CD14-positive monocyte (primary cell): Measurements from ENCODE around the gene COL27A1. TPM values are rescaled to one million over a fixed set of nuclear protein-coding genes. Genes with fewer than 3 reads are reported as not detected.
"Not testable (repeated sequence)": the region's sequence is repeated elsewhere in the genome, so short reads cannot be mapped to it uniquely, and the experiment has no call there.

Experiments
- DNase-seq, 3 donors: peaks; one replicate each; pipeline ENCODE4 v3.0.0-alpha.2; 2011 to 2022
- H2AFZ ChIP-seq: 2 replicates; pipeline ENCODE4 v1.6.0; 2012; ENCODE audit warnings: mild to moderate bottlenecking, low read depth, low read length, inconsistent platforms; ENCODE audit not compliant: insufficient read depth, poor library complexity, severe bottlenecking
- H3K27ac ChIP-seq, 2 donors: 1 replicate in 1 of 2; 2 replicates in 1 of 2; pipeline ENCODE4 v1.5.1; 2012 to 2013; ENCODE audit warnings: low read length in 2 of 2, control low read depth in 1 of 2, inconsistent platforms in 1 of 2, low read depth in 1 of 2, mild to moderate bottlenecking in 1 of 2
- H3K27me3 ChIP-seq, 2 donors: one replicate each; pipeline versions ENCODE4 v1.6.0 to v1.6.1; 2011 to 2013; ENCODE audit warnings: low read length in 2 of 2; ENCODE audit not compliant: control insufficient read depth in 2 of 2, insufficient read depth in 2 of 2
- H3K36me3 ChIP-seq, 2 donors: replicated peaks in 1 of 2; 1 replicate in 1 of 2; 2 replicates in 1 of 2; pipeline versions ENCODE4 v1.5.1 to v1.6.1; 2012 to 2013; ENCODE audit warnings: low read length in 2 of 2, control low read depth in 1 of 2, inconsistent platforms in 1 of 2, mild to moderate bottlenecking in 1 of 2; ENCODE audit not compliant: insufficient read depth in 2 of 2, control insufficient read depth in 1 of 2
- H3K4me1 ChIP-seq, 2 donors: 1 replicate in 1 of 2; 2 replicates in 1 of 2; pipeline versions ENCODE4 v1.5.1 to v1.6.1; 2012 to 2013; ENCODE audit warnings: low read length in 2 of 2, control low read depth in 1 of 2, inconsistent platforms in 1 of 2, mild to moderate bottlenecking in 1 of 2, moderate library complexity in 1 of 2; ENCODE audit not compliant: insufficient read depth in 2 of 2, control insufficient read depth in 1 of 2
- H3K4me2 ChIP-seq: replicated peaks from 2 replicates; pipeline ENCODE3; 2012; ENCODE audit warnings: low read length, moderate library complexity, mild to moderate bottlenecking; ENCODE audit not compliant: poor library complexity, severe bottlenecking; ENCODE audit errors: extremely low read depth
- H3K4me3 ChIP-seq, 3 experiments: fragments of 200-600 bp in 1 of 3; sonication (generic) in 1 of 3; replicated peaks in 1 of 3; 1 replicate in 2 of 3; 2 replicates in 1 of 3; pipeline ENCODE4 v1.5.1; 2011 to 2013; ENCODE audit warnings: low read length in 3 of 3, mild to moderate bottlenecking in 3 of 3, control low read depth in 2 of 3, low read depth in 2 of 3, inconsistent platforms in 1 of 3, moderate library complexity in 1 of 3
- H3K79me2 ChIP-seq: 2 replicates; pipeline ENCODE4 v1.6.0; 2012; ENCODE audit warnings: mild to moderate bottlenecking, control low read depth, inconsistent platforms, low read length, moderate library complexity; ENCODE audit not compliant: insufficient read depth
- H3K9ac ChIP-seq: 2 replicates; pipeline ENCODE4 v1.6.0; 2017; ENCODE audit warnings: low read length, mild to moderate bottlenecking; ENCODE audit not compliant: insufficient read depth, poor library complexity, severe bottlenecking
- H3K9me3 ChIP-seq, 2 donors: replicated peaks in 1 of 2; 1 replicate in 1 of 2; 2 replicates in 1 of 2; pipeline versions ENCODE4 v1.5.1 to v1.6.1; 2012 to 2013; ENCODE audit warnings: low read length in 2 of 2, control low read depth in 1 of 2; ENCODE audit not compliant: control insufficient read depth in 1 of 2, insufficient read depth in 1 of 2
- H4K20me1 ChIP-seq: 2 replicates; pipeline ENCODE4 v1.6.0; 2012; ENCODE audit warnings: mild to moderate bottlenecking, low read length, control low read depth, moderate library complexity; ENCODE audit not compliant: insufficient read depth
- H3K27ac Mint-ChIP-seq, 7 donors: one replicate each; pipeline ENCODE4 v1.8.0; 2020; ENCODE audit warnings: mild to moderate bottlenecking in 7 of 7, mixed read lengths in 7 of 7, moderate library complexity in 6 of 7, inconsistent platforms in 2 of 7
- H3K27me3 Mint-ChIP-seq, 3 donors: one replicate each; pipeline ENCODE4 v1.8.0; 2021 to 2022; ENCODE audit warnings: low read depth in 3 of 3, mild to moderate bottlenecking in 3 of 3, mixed read lengths in 3 of 3, moderate library complexity in 3 of 3, inconsistent platforms in 1 of 3
- H3K36me3 Mint-ChIP-seq, 2 donors: one replicate each; pipeline ENCODE4 v1.8.0; 2020; ENCODE audit warnings: mixed read lengths in 2 of 2, inconsistent platforms in 1 of 2, mild to moderate bottlenecking in 1 of 2
- H3K4me1 Mint-ChIP-seq: one replicate; pipeline ENCODE4 v1.8.0; 2020; ENCODE audit warnings: mild to moderate bottlenecking, mixed read lengths
- H3K4me3 Mint-ChIP-seq, 2 donors: one replicate each; pipeline ENCODE4 v1.8.0; 2020; ENCODE audit warnings: mild to moderate bottlenecking in 2 of 2, mixed read lengths in 2 of 2, moderate library complexity in 1 of 2
- H3K9me3 Mint-ChIP-seq, 7 donors: one replicate each; pipeline ENCODE4 v1.8.0; 2020 to 2022; ENCODE audit warnings: mixed read lengths in 7 of 7, mild to moderate bottlenecking in 6 of 7, moderate library complexity in 6 of 7, inconsistent platforms in 2 of 7
- CTCF ChIP-seq: fragments of 200-600 bp; IDR thresholded peaks from one replicate; pipeline ENCODE4 v1.8.0; 2022; ENCODE audit warnings: antibody characterized with exemption, mild to moderate bottlenecking
- WGBS: methylation state at CpG from one replicate; pipeline ENCODE4 v1.1.5; 2013; ENCODE audit warnings: missing lambda C conversion rate; ENCODE audit not compliant: insufficient coverage; 5-methylcytosine and 5-hydroxymethylcytosine counted together
- intact Hi-C, 2 donors: fragments of 100-400 bp; cut with micrococcal nuclease; formaldehyde crosslinking; loops; one replicate each; pipeline versions ENCODE4 v1.15.0 to v1.15.1; 2023
- polyA plus RNA-seq, 3 donors: library from polyadenylated mRNA; depleted of rRNA in 1 of 3; unstranded in 2 of 3; stranded (reverse) in 1 of 3; fragments of 300-500 nt in 2 of 3; fragments of >200 nt in 1 of 3; fragmentation: Illumina TruSeq in 2 of 3; gene quantifications; 1 replicate in 2 of 3; 2 replicates in 1 of 3; pipeline ENCODE4 v1.2.3, GENCODE V29; 2012 to 2021

COL27A1 gene
- polyA plus RNA-seq, 3 donors: 0.03 TPM; not detected in 2

GRCh38 chr9:114190563-114190905 is 35.2 kb downstream of the COL27A1 start:
- Mint-ChIP-seq H3K27me3 (peaks cover 5 to 12% (median 6%) of the 10 kb centered on the region in 3 donors), H3K27ac (peak overlapping the region in 1 of 7 donors; percentile 23), H3K9me3 (peaks cover 3 to 21% (median 13%) of the 10 kb centered on the region in 7 donors), H3K36me3 (no peaks in the 10 kb centered on the region), H3K4me3 (no peak overlapping the region), H3K4me1 (no peaks in the 10 kb centered on the region)
- intact Hi-C loops: no loop called here
- Histone ChIP-seq H3K79me2 (no peaks in the 10 kb centered on the region), H3K36me3 (no peaks in the 10 kb centered on the region), H3K27me3 (no peaks in the 10 kb centered on the region), H3K27ac (no peak overlapping the region), H2AFZ (no peak overlapping the region), H3K4me3 (no peak overlapping the region), H3K9me3 (peaks cover 6 to 9% of the 10 kb centered on the region in 2 donors), H4K20me1 (no peaks in the 10 kb centered on the region), H3K9ac (no peak overlapping the region), H3K4me1 (no peaks in the 10 kb centered on the region), H3K4me2 (no peak overlapping the region)
- WGBS: no CpG with 5 or more reads among the region's 1 CpG
- TF ChIP-seq CTCF: no peak
- DNase-seq: no peak

GRCh38 chr9:114191402-114191801 is 36.1 kb downstream of the COL27A1 start:
- not testable (repeated sequence) for H3K4me3 Mint-ChIP-seq

More at GRCh38 chr9:114191402-114191801, 36.1 kb downstream of the COL27A1 start:
- DNase-seq, H3K27me3 ChIP-seq, H3K4me3 ChIP-seq, H3K27ac ChIP-seq, H4K20me1 ChIP-seq, H3K79me2 ChIP-seq, H3K4me1 ChIP-seq, intact Hi-C loops, H3K4me2 ChIP-seq, H3K9ac ChIP-seq, H3K36me3 ChIP-seq, H2AFZ ChIP-seq, H3K4me1 Mint-ChIP-seq, H3K36me3 Mint-ChIP-seq, H3K9me3 ChIP-seq: not testable (repeated sequence)
- peak overlapping the region in 1 of 7 donors; percentile 73 for H3K27ac Mint-ChIP-seq
- H3K9me3 Mint-ChIP-seq: peaks cover 3 to 21% (median 13%) of the 10 kb centered on the region in 7 donors
- H3K27me3 Mint-ChIP-seq: peaks cover 4 to 11% (median 6%) of the 10 kb centered on the region in 3 donors
- no CpG with 5 or more reads among the region's 5 CpGs for WGBS
